ENCODE data around the gene HLA-DQA2.
A peak's percentile ranks its signal among the peaks of the same experiment; 100 is the strongest.
"Not testable (repeated sequence)": the region's sequence is repeated elsewhere in the genome, so short reads cannot be mapped to it uniquely, and the experiment has no call there.

HLA-DQA2 gene

DNA sequence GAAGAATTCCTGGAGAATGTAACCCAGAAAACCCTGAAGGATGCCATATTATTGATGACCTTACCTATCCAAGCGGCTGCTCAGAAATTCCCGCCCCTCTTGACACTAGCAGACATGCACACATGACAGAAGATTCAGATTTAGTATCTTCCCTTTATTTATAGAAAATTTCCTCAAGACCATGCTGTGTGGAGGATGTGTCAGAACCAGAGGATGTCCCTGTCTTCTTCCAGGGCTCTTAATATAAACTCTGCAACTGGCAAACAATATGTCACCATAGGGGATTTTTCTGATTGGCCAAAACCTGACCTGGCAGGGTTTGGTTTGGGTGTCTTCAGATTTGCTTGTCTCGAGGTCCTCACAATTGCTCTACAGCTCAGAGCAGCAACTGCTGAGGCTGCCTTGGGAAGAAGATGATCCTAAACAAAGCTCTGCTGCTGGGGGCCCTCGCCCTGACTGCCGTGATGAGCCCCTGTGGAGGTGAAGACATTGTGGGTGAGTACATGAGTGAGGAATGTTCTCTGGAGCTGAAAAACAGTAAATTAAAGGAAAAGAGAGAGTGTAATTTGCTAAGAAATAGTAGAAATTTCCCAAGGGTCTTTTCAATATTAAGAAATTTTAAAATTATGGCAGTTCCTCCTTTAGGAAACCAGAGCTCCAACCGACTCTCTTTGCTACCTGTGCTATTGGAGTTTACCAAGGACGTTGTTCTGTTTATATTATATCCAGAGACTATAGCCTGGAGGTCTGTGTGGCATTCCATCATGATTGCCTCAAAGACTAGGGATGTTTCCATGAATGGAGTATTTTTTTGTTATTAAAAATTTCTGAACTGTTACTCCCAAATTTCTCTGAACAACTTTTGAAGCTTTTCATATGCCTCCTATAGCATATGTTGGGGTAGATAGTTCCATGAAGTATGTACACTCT is at the start of gene HLA-DQA2:
HLA-DQA2 (plus strand) TSS at position 361 of the 930 bp plus-strand sequence; CDS start at position 414, 53 bp downstream.
- DNase-seq = no peak

DNA sequence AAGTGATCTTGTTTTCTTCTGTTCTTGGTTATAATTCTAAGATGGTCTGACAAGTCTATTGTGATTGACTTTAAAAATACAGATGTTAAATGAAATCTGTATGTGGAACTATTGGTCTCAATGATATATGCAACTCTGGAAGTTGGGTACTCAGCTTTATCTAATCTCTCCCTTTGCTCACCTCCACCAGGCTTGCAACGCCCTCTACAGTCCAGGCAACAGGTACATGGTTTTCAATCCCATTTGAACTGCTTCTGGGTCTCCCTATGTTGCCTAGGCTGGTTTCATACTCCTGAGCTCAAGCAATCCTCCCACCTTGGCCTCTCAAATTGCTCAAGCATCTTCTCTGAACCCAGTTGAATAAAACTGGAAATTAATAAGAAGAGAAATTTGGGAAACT is 49.2 kb upstream of the HLA-DQA2 start:
- DNase-seq = no peak

DNA sequence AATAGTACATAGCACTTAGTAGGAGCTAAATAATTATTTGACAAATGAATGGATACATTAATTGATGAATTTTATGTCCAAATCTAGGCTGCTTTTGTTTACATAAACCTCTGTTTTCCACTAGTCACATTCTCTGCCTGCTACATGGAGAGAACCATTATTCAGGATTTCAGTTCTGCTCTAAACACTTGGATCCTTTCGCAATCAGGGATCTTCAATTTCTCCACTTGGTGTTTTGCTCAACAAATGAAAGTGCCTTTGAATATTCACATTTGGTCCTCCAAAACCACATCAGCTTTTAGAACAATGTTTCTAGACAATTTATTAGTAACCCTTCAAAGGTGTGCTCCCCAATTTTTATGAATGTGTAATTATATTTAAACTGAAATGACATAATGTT is 44.2 kb upstream of the HLA-DQA2 start:
- no peak for DNase-seq

DNA sequence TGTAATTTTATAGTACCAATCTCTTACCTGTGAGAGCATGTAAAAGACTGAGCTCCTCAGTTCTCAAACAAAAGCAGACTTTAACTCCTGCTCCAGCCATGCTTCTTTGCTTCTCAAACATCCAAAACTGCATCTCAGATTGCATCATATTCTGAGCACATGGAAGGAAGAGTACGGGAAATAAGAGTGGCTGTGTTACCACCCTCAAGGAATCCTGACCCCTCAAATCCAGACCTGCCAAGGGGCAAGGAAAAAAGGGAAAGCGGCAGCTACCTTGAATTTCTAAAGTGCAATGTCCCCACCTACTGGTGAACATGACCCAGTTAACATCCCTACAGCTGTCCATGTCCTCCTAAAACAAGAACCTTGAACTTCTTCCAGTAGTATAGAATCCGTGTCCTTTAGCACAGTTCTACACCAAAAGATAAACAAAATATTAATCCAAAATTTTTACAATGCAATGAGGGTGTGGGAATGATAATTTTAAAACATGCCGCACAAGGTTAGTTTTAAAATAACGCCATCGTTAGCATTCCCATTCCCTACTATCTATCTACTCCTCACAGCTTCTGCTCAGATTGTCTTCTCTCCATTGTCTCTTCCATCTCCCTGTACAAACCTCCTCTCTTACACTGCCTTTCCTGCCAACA is 40.7 kb upstream of the HLA-DQA2 start:
- peak; percentile 47 for DNase-seq

DNA sequence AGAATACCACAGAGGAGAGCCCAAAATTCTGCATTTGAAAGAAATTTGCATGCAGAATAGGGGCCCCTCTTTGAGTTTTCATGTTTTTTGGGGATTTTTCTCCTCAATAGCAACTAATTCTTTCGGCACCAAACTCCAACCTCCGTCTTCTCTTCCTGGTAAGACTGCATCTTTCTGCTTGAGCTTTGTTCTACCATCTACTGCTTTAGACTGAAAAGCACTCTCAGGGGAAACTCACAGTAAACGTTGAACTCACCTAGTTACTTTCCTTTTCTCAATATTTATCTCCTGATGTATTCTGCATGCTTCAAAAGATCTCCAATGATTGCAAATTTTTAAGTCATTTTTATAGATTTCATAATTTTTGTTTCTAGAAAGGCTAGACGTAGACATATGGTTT is 37.8 kb upstream of the HLA-DQA2 start:
- DNase-seq = no peak

DNA sequence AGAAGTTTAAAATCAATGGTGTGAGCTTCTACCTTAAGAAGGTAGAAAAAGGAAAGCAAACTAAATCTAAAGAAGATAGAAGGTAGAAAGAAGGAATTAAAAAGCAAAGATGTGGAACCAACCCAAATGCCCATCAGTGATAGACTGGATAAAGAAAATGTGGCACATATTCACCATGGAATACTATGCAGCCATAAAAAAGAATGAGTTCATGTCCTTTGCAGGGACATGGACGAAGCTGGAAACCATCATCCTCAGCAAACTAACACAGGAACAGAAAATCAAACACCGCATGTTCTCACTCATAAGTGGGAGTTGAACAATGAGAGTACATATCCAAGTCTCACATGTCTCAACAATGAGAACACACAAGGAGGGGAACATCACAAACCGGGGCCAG is 36.0 kb upstream of the HLA-DQA2 start:
- not testable (repeated sequence) for DNase-seq

DNA sequence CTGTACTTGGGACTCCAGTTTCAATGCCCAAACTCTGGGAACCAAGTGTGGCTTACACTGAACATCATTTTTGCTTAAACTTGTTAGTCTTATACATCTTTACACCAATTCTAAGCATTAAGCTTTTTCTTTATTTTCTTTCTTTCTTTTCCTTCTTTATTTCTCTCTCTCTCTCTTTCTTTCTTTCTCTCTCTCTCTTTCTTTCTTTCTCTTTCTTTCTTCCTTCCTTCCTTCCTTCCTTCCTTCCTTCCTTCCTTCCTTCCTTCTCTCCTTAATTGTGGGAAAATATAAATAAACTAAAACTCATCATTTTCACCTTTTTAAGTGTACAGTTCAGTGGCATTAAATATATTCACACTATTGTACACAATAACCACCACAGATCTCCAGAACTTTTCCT is 31.6 kb upstream of the HLA-DQA2 start:
- DNase-seq = no peak

DNA sequence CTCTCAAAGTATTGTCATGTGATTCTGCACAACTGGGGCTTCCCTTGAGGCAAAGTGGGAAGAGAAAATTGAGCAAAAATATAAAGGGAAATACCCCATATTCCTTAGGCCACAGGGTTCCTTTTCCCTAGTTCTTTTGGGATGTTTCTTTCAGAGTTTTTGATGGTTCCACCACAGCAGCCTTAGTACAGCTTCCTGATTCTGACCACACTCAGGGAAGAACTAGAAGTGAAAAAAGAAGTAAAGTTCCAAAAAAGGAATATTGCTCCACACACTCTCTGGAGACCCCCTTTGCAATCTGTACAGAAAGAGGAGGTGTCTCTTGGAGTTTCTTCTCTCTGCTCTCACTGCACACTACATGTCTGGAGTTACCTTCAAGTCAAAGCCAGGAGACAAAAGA is 27.9 kb upstream of the HLA-DQA2 start:
- no peak for DNase-seq

DNA sequence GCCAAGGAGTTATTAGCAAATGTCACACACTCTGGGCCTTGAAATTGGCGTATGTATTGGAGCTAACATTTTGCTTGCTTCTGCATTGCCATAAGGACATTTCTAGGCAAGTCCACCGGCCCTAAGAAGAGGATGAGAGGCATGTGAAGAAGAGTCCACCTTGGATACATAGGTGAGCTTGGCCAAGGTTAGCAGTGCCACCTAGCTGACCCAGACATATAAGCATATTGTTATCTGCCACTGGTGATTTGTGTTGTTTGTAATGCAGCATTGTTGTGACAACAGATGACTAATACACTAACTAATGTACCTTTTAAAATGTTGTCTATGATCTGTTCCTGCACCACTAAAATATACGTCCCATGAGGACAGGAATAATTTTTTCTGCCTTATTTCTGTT is 24.8 kb upstream of the HLA-DQA2 start:
- DNase-seq = no peak

DNA sequence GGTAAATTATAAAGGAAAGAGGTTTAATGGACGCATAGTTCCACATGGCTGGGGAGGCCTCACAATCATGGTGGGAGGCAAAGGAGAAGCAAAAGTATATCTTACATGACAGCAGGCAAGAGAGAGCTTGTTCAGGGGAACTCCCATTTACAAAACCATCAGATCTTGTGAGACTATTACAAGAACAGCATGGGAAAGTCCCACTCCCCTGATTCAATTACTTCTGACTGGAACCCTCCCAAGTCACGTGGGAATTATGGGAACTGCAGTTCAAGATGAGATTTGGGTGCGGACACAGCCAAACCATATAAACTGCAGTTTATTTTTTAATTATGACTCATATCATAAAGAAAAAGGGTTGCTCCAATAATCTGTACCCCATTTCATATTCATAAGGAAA is 22.3 kb upstream of the HLA-DQA2 start:
- no peak for DNase-seq

DNA sequence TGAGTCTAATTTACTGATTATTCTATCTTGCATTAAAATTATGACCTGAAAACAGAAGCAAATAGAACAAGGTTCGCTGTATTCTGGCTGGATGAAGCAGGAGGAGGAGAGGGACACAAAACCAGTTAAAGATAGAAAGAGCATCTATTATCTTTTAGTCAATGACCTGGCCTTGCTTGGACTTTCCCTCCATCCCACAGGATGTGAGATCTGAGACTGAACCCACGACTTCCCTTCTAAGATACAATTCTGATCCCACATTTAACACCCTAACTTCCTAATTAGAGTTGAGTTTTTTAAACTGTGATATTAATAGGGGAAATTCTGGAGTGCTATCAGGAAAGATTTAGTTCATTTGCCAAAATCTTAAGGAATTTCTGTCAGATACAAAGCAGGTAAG is 3.1 kb upstream of the HLA-DQA2 start:
- DNase-seq = no peak

DNA sequence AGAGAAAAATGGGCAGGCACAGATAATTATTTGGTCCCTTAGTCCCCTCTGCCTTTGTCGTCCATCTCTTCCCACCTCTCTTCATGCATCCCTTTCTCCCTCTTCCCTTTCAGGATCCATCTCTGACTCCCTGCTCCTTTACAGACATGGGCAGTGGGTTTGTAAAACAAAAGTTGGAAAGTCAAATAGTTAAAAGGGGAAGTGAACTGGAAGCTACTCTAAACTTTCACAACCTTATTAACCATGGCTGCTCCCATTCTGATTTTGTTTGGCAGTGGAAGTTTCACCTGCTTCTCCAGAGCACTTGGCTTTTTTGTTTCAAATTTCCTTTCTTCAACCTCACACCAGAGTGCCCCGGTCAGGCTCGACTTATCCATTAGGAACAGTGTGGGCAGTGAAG is 1.2 kb downstream of the HLA-DQA2 start:
- DNase-seq = no peak

DNA sequence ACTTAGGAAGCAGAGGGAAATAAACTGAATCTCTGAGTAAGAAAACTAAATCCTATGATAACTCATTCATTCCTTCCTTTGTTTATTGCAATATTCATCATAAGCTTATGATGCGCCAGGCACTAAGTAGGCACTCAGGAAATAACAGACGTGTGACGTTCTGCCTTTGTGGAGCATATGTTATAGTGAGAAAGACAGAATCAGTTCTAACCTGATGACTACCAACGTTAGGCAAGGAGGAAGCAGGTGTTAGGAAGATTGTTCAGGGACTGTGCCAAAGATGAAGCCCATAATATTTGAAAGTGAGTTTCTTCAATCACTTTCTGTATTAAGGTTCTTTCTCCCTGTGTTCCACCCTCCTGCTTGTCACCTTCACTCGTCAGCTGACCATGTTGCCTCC is 3.6 kb downstream of the HLA-DQA2 start:
- no peak for DNase-seq

DNA sequence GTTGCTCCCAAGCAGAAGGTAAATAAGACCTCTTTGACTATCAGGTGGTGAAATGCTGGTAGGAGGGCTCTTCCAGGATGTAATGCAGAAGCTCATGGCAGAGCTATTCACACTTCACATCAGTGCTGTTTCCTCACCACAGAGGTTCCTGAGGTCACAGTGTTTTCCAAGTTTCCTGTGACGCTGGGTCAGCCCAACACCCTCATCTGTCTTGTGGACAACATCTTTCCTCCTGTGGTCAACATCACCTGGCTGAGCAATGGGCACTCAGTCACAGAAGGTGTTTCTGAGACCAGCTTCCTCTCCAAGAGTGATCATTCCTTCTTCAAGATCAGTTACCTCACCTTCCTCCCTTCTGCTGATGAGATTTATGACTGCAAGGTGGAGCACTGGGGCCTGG is 4.5 kb downstream of the HLA-DQA2 start:
- DNase-seq = not testable (repeated sequence)

DNA sequence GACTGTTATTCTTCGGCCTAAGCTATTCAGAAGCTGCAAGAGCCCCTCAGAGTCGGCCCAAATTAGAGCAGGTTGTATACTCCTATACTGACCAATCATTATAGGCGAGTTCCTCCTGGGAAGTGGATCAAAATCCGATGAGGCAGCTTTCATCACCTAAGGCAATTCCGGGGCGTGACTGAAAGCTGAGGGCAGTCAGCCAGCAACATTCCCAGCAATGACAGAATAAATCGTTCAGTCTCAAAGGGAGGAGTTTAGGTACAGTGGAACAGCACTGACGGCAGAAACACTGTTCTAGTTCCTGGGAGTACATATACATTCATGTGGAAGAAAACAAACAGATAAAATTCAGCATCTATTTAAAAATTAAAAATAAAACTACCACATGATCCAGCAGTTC is 11.4 kb downstream of the HLA-DQA2 start:
- DNase-seq = peak; percentile 9

DNA sequence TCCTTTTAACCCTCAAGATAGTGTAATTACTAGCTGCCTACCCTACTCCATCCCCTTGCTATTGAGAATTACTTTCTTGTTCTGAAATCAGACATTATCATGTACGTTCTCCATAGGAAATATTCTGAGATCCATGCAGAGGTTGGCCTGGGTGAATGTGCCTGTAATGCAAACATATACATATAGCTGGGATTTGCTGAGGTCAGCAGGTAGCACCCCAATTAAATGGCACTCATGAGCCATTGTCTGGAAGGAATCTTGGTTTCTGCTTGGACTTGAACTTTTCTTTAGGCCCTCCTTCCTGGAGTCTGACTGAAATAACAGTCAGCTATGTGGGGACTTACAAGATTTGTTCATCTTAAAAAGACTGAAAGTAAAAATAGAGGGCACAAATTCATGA is 18.5 kb downstream of the HLA-DQA2 start:
- DNase-seq = no peak

DNA sequence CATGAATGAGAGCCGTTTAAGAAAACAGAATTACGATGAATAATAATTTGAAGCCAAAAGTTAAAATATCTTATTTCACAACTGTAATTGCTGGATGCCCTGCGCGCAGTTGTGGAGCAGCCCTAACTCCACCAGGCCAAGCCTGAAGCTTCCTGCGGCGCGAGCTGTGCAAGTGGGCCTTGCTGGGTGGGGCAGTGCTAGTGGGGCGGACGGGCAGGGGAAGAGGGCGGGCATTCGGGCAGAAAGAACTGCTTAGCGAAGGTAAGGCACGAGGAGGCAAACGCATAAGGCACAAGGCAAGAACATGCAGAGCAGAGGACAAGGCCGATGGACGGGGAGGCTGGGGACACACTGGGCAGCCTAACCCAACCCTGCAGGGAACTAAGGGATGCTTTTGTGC is 19.9 kb downstream of the HLA-DQA2 start:
- no peak for DNase-seq

DNA sequence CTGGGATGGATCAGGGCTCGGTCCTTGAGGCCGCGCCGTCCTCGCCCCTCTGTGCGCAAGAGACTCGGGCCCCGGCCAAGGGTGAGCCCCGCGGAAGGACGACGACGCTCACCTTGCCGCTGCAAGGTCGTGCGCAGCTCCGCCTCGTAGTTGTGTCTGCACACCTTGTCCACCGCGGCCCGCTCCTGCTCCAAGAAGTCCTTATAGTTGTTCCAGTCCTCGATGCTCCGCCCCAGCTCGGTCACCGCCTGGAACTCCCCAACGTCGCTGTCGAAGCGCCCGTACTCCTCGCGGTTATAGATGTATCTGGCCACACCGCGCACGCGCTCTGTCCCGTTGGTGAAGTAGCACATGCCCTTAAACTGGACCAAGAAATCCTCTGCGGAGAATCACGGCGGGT is 20.4 kb downstream of the HLA-DQA2 start:
- no peak for DNase-seq

DNA sequence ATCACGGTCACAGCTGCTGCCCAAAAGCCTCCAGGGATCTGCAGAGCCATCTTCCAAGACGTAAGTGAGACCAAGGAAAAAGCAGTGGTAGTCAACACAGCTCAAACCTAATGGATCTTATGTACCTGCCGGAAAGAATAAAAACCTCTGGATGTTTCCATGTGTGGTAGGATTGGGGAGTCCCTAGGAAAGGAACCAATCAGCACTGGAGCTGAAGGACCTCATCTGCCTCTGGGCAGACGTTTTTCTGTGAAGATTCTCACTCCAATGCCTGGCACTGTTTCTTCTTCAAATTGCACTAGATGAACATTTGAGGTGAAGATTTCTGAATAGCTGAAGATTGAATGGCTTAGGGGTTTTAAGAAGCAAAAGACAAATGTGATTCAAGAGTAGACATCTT is 22.2 kb downstream of the HLA-DQA2 start, which contains the start of gene HLA-DQB2:
HLA-DQB2 (minus strand) TSS at position 112 of the 400 bp plus-strand sequence; CDS start at position 50, 62 bp downstream.
- DNase-seq = no peak

DNA sequence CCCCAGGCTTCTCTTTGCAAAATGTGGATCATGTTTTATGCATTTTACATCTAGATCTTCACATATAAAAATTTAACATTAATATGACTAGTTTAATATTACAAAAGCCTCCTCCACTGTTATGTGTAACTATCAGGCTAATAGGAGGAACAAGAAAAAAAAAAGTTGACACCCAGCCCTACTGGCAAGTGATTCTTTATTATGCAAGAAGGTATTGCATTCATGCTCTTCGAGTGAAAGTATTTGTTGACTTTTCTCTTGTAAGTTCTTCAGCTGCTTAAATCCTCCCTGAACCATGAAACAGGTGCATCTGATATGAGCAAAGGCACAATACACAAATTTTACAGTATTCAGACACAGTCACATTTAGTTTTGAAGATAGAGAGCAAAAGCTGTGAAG is 22.9 kb downstream of the HLA-DQA2 start:
- DNase-seq = no peak

DNA sequence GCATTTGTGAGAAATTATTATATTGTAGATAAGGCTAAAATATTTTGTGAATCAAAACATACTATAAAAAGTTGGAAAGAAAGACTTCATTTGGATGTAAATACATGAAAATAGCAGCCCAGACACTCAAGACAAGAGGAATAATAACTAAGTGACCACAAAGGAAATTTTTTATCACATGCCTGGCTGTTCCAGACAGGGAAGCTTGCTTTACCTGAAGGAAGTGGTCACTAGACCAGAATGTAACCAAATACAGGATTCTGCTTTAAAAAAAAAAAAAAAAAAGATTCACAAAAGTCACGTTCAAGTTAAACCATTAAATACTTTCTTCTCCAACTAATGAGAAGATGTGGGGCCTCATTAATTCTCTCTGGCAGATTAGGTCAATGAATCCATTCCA is 31.5 kb downstream of the HLA-DQA2 start:
- DNase-seq = no peak

DNA sequence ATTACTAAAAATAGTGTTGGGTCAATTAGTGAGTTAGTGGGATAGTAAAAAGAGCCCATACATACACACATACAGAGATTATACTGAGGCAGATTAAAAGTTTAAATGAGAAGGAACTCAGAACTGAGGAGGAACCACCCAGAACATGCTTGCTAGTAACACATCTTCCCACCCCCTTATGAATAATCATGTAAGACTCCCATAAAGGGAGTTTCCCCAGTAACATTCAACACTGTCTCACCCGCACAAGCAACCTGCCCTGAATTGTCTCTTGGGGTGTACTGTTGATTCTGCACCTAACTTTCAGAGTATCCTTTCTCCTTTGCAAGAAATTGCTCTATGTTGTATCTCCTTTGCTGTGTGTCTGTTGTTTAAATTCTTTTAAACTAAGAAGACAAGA is 33.2 kb downstream of the HLA-DQA2 start:
- DNase-seq = no peak

DNA sequence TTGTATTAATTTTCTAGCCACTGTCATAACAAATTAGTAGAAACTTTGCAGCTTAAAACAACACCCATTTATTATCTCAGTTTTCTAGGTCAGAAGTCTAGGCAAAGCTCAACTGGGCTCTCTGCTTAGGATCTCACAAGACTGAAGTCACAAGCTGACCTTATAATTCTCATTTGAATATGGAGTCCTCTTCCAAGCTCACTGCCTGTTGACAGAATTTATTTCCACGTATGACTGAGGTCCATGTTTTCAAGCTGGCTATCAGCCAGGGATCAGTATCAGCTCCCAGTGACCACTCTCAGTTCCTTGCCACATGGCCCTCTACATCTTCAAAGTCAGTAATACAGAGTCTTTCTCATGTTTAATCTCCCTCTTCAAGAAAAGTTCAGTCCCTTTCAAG is 33.9 kb downstream of the HLA-DQA2 start:
- no peak for DNase-seq

DNA sequence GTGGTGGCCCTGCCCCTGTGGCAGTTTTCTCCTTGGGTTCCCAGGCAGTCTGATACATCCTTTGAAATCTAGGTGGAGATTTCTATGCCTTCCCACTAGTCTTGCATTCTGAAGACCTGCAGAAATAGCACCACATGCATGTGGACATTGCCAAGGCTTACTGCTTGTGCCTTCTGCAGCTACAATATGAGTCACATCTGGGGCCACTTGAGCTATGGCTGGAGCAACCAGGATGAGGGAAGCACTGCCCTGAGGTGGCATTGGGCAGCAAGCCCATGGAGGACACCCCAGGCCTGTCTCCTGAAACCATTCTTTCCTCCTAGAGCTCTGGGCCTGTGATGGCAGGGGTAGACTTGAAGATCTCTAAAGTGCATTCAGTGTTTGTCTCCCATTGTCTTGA is 37.8 kb downstream of the HLA-DQA2 start:
- no peak for DNase-seq

Measured in NCI-H69 (cell line).